NT2/D1 (cell line): ENCODE data around the gene CFAP54.

Experiments
- SUZ12 ChIP-seq: IDR thresholded peaks from 2 replicates; pipeline ENCODE4 v1.6.1; 2011; ENCODE audit not compliant: insufficient read length, insufficient read depth; ENCODE audit errors: extremely low read depth
- YY1 ChIP-seq: IDR thresholded peaks from 2 replicates; pipeline ENCODE4 v1.6.1; 2011; ENCODE audit not compliant: insufficient read length, insufficient read depth
- ZNF274 ChIP-seq: IDR thresholded peaks from 2 replicates; pipeline ENCODE4 v1.6.1; 2011; ENCODE audit warnings: mild to moderate bottlenecking, low read depth, low read length

GRCh38 chr12:96444399-96444798 lies 45.0 kb upstream of the CFAP54 start:
- no peak for TF ChIP-seq YY1
- TF ChIP-seq ZNF274: no peak
- no peak for TF ChIP-seq SUZ12
